ENCODE data around the gene LEP. TPM values are rescaled to one million over a fixed set of nuclear protein-coding genes. Genes with fewer than 3 reads are reported as not detected.

Gene LEP
- total RNA-seq, 2 experiments from 2014 or later: not detected

Small RNA genes lying within 50 kb of the gene (microRNA-seq; reads per million reads assigned to microRNA genes)
- gene MIR129-1 (ENCODE audit: borderline replicate concordance): not detected

Other genes with a start within 250 kb of the LEP start
- under 1 TPM; 0.37 to 0.50 TPM for gene LRRC4, start 209.8 kb upstream of the LEP start, total RNA-seq
- gene RBM28, start 102.6 kb downstream of the LEP start, total RNA-seq: 10 to 100 TPM; 55.0 to 55.2 TPM
- gene PRRT4, start 120.4 kb downstream of the LEP start, total RNA-seq: under 1 TPM; 0.23 to 0.39 TPM
- 10 to 100 TPM; 59.0 to 60.7 TPM for gene IMPDH1, start 168.7 kb downstream of the LEP start, total RNA-seq
- 100 to 1,000 TPM; 227 to 309 TPM for gene HILPDA, start 214.6 kb downstream of the LEP start, total RNA-seq
- gene METTL2B, start 235.5 kb downstream of the LEP start, total RNA-seq: 10 to 100 TPM; 36.1 to 40.3 TPM